ENCODE results near the gene ZACN.

- no peak for TF ChIP-seq CTCF (IDR thresholded peaks at IDR 0.05; ENCODE audit: poor library complexity, severe bottlenecking)
- TF ChIP-seq EP300 (conservative IDR thresholded peaks at IDR 0.05; ENCODE audit: poor library complexity, severe bottlenecking), result no peak
- no peak for TF ChIP-seq POLR2AphosphoS5 (IDR thresholded peaks at IDR 0.05)
- no peak for TF ChIP-seq RAD21 (conservative IDR thresholded peaks at IDR 0.05)
- TF ChIP-seq SMC3 (conservative IDR thresholded peaks at IDR 0.05; ENCODE audit: poor library complexity), result no peak
- no peak for TF ChIP-seq EZH2 (IDR thresholded peaks at IDR 0.05; ENCODE audit: borderline replicate concordance, insufficient read depth, low read length, poor library complexity, severe bottlenecking)
These were observed 43.6 kb downstream of the ZACN start for GRCh38 chr17:76122431-76123190.

Data from neural cell (in vitro differentiated cells).